GM12874 (cell line): ENCODE measurements around the gene STK40.

ENCODE experiments used
- TF ChIP-seq, protein P1 (sequence below): IDR thresholded peaks from 2 replicates; pipeline ENCODE4 v1.5.1; 2011; ENCODE audit warnings: low read depth, mild to moderate bottlenecking, control low read depth, low read length, moderate library complexity; ENCODE audit not compliant: insufficient read depth

Gene STK40

DNA sequence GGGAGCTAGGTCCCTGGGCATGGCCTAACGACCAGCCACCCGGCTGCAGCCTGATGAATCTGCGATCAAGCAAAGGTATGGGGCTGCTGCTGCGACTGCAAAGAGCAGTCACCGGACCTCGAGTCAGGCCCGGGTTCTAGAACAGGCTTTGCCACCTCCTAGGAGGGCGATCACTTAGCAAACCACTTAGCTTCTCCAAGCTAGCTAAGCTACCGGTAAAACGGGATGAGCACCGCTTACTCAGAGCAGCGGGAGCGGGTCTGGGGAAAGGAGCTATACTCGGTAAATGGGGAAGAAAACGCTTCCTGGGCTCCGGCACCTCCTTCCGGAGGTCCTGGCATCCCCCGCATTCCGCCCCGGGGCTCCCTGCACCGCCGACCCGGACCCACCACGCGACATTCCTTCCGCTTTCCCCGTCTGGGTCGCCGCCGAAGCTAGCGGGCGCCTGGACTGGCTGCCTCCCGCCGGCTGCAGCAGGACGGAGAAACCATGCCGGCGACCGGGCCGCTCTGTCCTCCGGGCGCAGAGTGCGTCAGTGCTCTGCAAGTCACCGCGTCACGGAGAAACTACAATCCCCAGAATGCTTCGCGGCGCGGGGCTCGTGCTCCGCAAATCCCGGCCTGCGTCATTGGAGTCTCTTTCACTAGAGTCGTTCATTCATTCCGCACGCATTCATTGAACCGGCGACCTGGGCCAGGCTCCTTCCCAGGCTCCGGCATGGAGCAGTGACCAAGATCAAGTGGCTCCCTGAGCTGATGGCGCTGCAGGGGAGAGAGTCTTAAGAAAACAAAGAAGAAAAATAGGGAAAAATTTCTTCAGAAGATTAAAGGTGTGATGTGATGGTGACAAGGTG is 11.9 kb upstream of the STK40 start, which contains the start of gene LSM10:
LSM10 (minus strand) TSS at position 531 of the 853 bp plus-strand sequence. CDS start 3,779 bp downstream, outside the sequence.
- TF ChIP-seq, protein P1, sequence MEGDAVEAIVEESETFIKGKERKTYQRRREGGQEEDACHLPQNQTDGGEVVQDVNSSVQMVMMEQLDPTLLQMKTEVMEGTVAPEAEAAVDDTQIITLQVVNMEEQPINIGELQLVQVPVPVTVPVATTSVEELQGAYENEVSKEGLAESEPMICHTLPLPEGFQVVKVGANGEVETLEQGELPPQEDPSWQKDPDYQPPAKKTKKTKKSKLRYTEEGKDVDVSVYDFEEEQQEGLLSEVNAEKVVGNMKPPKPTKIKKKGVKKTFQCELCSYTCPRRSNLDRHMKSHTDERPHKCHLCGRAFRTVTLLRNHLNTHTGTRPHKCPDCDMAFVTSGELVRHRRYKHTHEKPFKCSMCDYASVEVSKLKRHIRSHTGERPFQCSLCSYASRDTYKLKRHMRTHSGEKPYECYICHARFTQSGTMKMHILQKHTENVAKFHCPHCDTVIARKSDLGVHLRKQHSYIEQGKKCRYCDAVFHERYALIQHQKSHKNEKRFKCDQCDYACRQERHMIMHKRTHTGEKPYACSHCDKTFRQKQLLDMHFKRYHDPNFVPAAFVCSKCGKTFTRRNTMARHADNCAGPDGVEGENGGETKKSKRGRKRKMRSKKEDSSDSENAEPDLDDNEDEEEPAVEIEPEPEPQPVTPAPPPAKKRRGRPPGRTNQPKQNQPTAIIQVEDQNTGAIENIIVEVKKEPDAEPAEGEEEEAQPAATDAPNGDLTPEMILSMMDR, result no peak

DNA sequence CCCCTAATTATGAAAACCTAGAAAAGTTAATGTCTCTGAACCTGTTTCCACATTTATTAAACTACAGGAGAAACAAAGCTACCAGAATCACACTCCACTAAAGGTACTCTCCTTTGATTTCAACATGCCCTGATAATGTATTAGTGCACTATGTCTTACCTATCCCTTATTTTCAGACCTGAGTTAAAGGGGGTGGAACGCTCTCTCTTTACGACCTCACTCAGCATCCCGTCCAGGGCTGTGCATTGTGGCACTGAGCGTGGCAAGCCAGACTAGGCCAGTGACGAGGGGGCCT is 11.3 kb upstream of the STK40 start:
- TF ChIP-seq, protein P1, result no peak

DNA sequence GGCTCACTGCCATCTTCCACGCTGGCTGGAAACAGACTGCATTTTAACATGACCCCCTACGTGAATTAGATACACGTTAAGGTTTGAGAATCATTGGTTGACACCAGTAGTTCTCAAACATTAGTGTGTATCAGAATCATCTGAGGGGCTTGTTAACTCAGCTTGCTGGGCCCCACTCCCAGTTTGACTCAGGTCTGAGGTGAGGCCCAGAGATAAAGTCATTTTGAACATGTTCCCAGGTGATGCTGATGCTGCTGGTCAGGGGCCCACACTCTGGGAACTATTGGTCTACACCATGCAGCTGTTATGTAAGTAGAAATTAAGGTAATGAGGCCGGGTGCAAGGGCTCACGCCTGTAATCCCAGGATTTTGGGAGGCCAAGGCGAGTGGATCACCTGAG is 10.6 kb upstream of the STK40 start:
- TF ChIP-seq, protein P1, result no peak

DNA sequence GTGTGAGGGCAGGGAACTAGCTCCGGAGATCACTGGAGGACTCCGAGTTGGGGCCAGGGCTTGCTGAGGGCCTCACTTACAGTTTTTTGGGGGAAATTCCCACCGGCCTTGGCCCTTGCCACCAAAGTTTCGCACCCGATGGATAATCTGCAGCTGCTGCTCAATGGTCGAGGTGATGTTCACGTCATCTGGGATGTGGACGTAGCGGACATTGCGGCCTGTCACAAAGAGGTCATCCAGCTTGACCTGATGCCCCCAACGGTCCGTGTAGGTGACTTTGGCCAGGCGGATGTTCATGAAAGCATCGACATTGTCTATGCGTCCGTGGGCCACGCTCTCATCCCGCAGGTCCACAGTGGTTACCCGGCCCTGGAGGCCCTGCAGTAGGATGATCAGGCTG is 8.0 kb upstream of the STK40 start:
- TF ChIP-seq, protein P1, result no peak

DNA sequence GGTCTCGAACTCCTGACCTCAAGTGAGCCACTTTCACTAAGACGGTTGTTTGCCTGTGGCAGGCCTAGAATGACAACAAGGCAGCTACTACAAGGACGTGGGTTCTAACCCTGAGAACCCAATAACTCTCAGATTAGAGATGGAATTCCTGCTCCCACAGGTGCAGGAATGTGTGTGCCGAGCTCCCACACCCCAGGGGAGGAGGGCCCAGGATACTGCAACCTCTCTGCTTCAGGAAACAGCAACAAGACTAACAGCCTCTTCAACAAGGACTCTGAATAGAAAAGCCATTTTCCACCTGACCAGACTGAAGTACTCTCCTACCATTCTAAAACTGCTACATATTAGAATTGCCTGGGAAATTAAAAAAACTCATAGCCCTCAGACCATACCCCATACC is 7.1 kb upstream of the STK40 start:
- TF ChIP-seq, protein P1, result no peak

DNA sequence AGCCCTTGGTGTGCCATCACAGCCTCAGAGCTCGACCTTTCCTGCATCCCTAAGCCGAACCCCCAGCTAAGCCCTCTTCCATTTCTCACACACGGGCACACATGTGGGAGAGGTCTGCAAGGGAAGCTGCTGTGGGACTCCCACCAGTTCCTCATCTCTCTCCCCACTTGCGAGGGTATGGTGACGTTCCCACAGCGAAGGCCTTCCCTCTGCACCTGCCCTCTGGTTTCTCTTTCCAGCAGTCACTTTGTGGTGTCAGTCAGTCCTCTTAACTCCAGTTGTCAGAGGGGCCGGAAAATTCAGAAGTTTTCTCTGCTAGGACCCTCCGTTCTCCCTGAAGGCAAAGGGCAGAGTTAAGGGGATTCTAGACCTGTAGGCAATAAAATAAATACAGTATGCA is 5.5 kb upstream of the STK40 start:
- TF ChIP-seq, protein P1, result no peak

DNA sequence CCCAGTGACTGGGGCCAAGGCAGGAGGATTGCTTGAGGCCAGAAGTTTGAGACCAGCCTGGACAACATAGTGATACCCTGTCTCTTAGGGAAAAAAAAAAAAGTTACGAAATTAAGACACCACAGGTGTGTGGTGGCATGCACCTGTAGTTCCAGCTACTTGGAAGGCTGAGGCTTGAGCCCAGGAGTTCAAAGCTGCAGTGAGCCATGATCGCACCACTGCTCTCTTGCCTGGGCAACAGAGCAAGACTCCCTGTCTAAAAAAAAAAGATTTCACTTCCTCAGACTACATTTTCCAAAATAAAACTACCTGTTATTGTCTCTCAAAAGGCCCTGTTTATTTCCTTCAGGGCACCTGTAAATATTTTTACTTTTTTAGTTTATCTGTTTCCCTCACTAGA is 4.7 kb upstream of the STK40 start:
- TF ChIP-seq, protein P1, result no peak
